ENCODE results near the gene METTL4. TPM values are rescaled to one million over a fixed set of nuclear protein-coding genes. Genes with fewer than 3 reads are reported as not detected.

METTL4 gene
- total and polyA plus RNA-seq, 2 of the 8 experiments (the other 6 are each of a cell fraction or from before 2014, with no cell fraction given) = 8.5 to 11.5 TPM

DNA sequence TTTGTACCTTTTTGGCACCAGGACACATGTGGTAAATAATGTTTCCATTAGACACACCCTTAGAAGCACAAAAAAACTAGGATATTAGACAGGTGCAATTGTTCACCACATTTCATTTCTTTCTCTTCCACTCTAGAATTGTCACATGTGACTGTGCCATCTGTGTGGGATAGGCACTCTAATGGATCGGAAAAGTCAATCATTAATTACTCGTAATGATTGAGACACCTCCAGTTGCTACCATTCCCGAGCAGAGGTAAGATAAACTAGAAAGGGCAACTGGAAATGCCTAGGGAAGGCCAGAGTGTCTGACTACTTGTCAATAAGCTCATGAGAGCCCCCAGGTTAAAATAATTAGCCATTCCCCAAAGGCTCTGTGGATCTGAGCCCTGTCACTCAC, 59.9 kb downstream of the METTL4 start:
- no peaks in the 10 kb centered on the region for H3K79me1 ChIP-seq (ENCODE audit: low read depth, low read length)
- H2BK15ac ChIP-seq (ENCODE audit: low read length) = no peak overlapping the region
- TF ChIP-seq, protein P1, sequence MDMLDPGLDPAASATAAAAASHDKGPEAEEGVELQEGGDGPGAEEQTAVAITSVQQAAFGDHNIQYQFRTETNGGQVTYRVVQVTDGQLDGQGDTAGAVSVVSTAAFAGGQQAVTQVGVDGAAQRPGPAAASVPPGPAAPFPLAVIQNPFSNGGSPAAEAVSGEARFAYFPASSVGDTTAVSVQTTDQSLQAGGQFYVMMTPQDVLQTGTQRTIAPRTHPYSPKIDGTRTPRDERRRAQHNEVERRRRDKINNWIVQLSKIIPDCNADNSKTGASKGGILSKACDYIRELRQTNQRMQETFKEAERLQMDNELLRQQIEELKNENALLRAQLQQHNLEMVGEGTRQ (IDR thresholded peaks at IDR 0.05; ENCODE audit: low read length) = no peak
- TF ChIP-seq TBP (IDR thresholded peaks at IDR 0.05; ENCODE audit: low read depth, low read length) = no peak
- TF ChIP-seq SIX5 (IDR thresholded peaks at IDR 0.05; ENCODE audit: low read depth, low read length) = no peak
- no peak for TF ChIP-seq SP1 (IDR thresholded peaks at IDR 0.05; ENCODE audit: low read depth, low read length)
- TF ChIP-seq ZNF274 (IDR thresholded peaks at IDR 0.05; ENCODE audit: borderline replicate concordance, extremely low read depth, low read length) = no peak
- TF ChIP-seq SIN3A (conservative IDR thresholded peaks at IDR 0.05 in 1 of 2, IDR thresholded peaks at IDR 0.05 in 1 of 2; ENCODE audit: low read depth in 1 of 2, low read length in 2 of 2) = no peak
- TF ChIP-seq JUND (IDR thresholded peaks at IDR 0.05; ENCODE audit: low read length) = no peak
- TF ChIP-seq TAF7 (optimal IDR thresholded peaks at IDR 0.05; ENCODE audit: borderline replicate concordance, low read depth, low read length) = no peak
- no peak for TF ChIP-seq TCF12 (IDR thresholded peaks at IDR 0.05; ENCODE audit: low read depth, low read length)
- TF ChIP-seq EP300 (IDR thresholded peaks at IDR 0.05; ENCODE audit: borderline replicate concordance in 1 of 2, low read depth in 2 of 2, low read length in 2 of 2) = no peak
- no peak overlapping the region for H2AK5ac ChIP-seq (ENCODE audit: low read depth, low read length)
- H3K14ac ChIP-seq (ENCODE audit: insufficient read length) = no peak overlapping the region
- no peak overlapping the region for H2BK5ac ChIP-seq (ENCODE audit: low read depth, low read length)
- no peak overlapping the region for H4K8ac ChIP-seq (ENCODE audit: extremely low read depth, insufficient read depth, low read length)
- no peaks in the 10 kb centered on the region for H3K79me2 ChIP-seq (ENCODE audit: control insufficient read depth in 1 of 2, insufficient read depth in 2 of 2, low read length in 2 of 2)
- DNase-seq (ENCODE audit: low read depth in 1 of 2, low spot score in 2 of 2) = no peak
- H3K9ac ChIP-seq (replicated peaks in 1 of 4; ENCODE audit: extremely low read depth in 1 of 4, low read depth in 3 of 4, low read length in 3 of 4) = no peak overlapping the region
- CTCF ChIA-PET (ENCODE audit: partially characterized antibody) = interaction anchor here (0.7 to 1.1 kb wide), 2 partner anchors 36 to 405 kb away, joined by 3 read pairs; no protein-coding TSS in a partner anchor
- H2AFZ ChIP-seq (ENCODE audit: low read length) = no peak overlapping the region
- H2BK120ac ChIP-seq (replicated peaks; ENCODE audit: low read depth, low read length) = no peak overlapping the region
- H2BK20ac ChIP-seq (ENCODE audit: low read length) = no peak overlapping the region
- no peak overlapping the region for H3K4ac ChIP-seq (replicated peaks; ENCODE audit: insufficient read length, low read depth, low read length)
- no peak overlapping the region for H3K18ac ChIP-seq (ENCODE audit: extremely low read depth, low read length)
- H3K27me3 ChIP-seq (replicated peaks in 1 of 4; ENCODE audit: control insufficient read depth in 3 of 4, extremely low read depth in 1 of 4, insufficient read depth in 3 of 4, low read length in 3 of 4) = no peaks in the 10 kb centered on the region
- H3K4me2 ChIP-seq (ENCODE audit: insufficient read depth in 1 of 2, low read depth in 2 of 2, low read length in 2 of 2) = no peak overlapping the region
- no peak overlapping the region for H2BK12ac ChIP-seq (ENCODE audit: low read depth, low read length)
- no peaks in the 10 kb centered on the region for H3K9me3 ChIP-seq (ENCODE audit: insufficient read depth in 2 of 2, low read depth in 1 of 2, low read length in 1 of 2)
- H3K27ac ChIP-seq (ENCODE audit: low read depth, low read length) = no peak overlapping the region
- H4K91ac ChIP-seq (replicated peaks; ENCODE audit: insufficient read length, low read length) = no peak overlapping the region
- POLR2A ChIA-PET (ENCODE audit: partially characterized antibody) = no interaction called here
- WGBS, 2 experiments (ENCODE audit: extremely low coverage in 1 of 2, insufficient coverage in 1 of 2, insufficient read length in 1 of 2, insufficient replicate concordance in 2 of 2, low coverage in 1 of 2, low lambda C conversion rate in 2 of 2, missing lambda C conversion rate in 1 of 2) = 81% methylated on average over 3 of the region's 3 CpGs; no CpG with 5 or more reads in 1 of the 2 experiments
- no peaks in the 10 kb centered on the region for H3K4me1 ChIP-seq (replicated peaks in 1 of 4; ENCODE audit: control insufficient read depth in 3 of 4, insufficient read depth in 4 of 4, low read length in 3 of 4)
- H3K23me2 ChIP-seq (ENCODE audit: low read depth, low read length) = no peaks in the 10 kb centered on the region
- no peak overlapping the region for H3K23ac ChIP-seq (ENCODE audit: insufficient read length)
- no peak overlapping the region for H3K4me3 ChIP-seq (ENCODE audit: extremely low read depth in 1 of 4, insufficient read depth in 2 of 4, low read depth in 3 of 4, low read length in 4 of 4)
- H4K5ac ChIP-seq (ENCODE audit: insufficient read length, low read depth, low read length) = no peak overlapping the region
- no peaks in the 10 kb centered on the region for H4K20me1 ChIP-seq (replicated peaks in 1 of 2; ENCODE audit: control insufficient read depth in 1 of 2, insufficient read depth in 2 of 2, low read length in 2 of 2)
- no peaks in the 10 kb centered on the region for H3K36me3 ChIP-seq (ENCODE audit: control insufficient read depth in 2 of 4, insufficient read depth in 4 of 4, low read length in 3 of 4)
- H3K56ac ChIP-seq (replicated peaks; ENCODE audit: insufficient read length, low read depth, low read length) = no peak overlapping the region
- FAIRE-seq = no peak

Data from H1 (cell line).